WTC11 (cell line): ENCODE results near the gene CASP3. TPM values are rescaled to one million over a fixed set of nuclear protein-coding genes. Genes with fewer than 3 reads are reported as not detected.

Source experiments
- ATAC-seq: fragments of 200-7000 bp; cut with Tn5 transposase; 2 replicates; pipeline ENCODE4 v1.10.0; 2021; ENCODE audit warnings: mild to moderate bottlenecking, moderate library complexity
- Bru-seq: library from RNA; stranded (reverse); fragments of 400-500 nt; gene quantifications from one replicate; lab custom pipeline; 2021; lab: Mats Ljungman, UMichigan
- CTCF ChIA-PET: fragments of 300-600 bp; sonication (Branson Sonifier 250); formaldehyde crosslinking; loops from one replicate; lab custom pipeline; 2021; ENCODE audit warnings: antibody characterized with exemption; lab: Charles Lee
- POLR2A ChIA-PET: fragments of 350-600 bp; sonication (Branson Sonifier 250); formaldehyde crosslinking; loops from one replicate; lab custom pipeline; 2021; ENCODE audit warnings: antibody characterized with exemption; lab: Charles Lee
- DNase-seq: peaks from one replicate; pipeline ENCODE4 v3.0.0; 2021; ENCODE audit warnings: low spot score
- H3K27ac Mint-ChIP-seq: 2 replicates; pipeline ENCODE4 v1.8.0; 2021; ENCODE audit warnings: mixed read lengths
- H3K27me3 Mint-ChIP-seq: 2 replicates; pipeline ENCODE4 v1.8.0; 2021; ENCODE audit warnings: low read depth, mild to moderate bottlenecking, moderate library complexity, mixed read lengths
- H3K36me3 Mint-ChIP-seq: 2 replicates; pipeline ENCODE4 v1.8.0; 2021; ENCODE audit warnings: mixed read lengths
- H3K4me1 Mint-ChIP-seq: 2 replicates; pipeline ENCODE4 v1.8.0; 2022; ENCODE audit warnings: mixed read lengths
- H3K4me3 Mint-ChIP-seq: 2 replicates; pipeline ENCODE4 v1.8.0; 2021; ENCODE audit warnings: mild to moderate bottlenecking, moderate library complexity, mixed read lengths
- H3K9me3 Mint-ChIP-seq: 2 replicates; pipeline ENCODE4 v1.8.0; 2021; ENCODE audit warnings: mixed read lengths
- CREM ChIP-seq: sonication (generic); formaldehyde crosslinking; IDR thresholded peaks from 2 replicates; pipeline ENCODE4 v1.8.1; 2022; ENCODE audit warnings: mild to moderate bottlenecking, missing genetic modification reagents, moderate library complexity
- FOXJ3 ChIP-seq: sonication (generic); formaldehyde crosslinking; IDR thresholded peaks from 2 replicates; pipeline ENCODE4 v1.9.0; 2021; ENCODE audit warnings: missing genetic modification reagents, mild to moderate bottlenecking, borderline replicate concordance
- IRF2 ChIP-seq: sonication (generic); formaldehyde crosslinking; IDR thresholded peaks from 2 replicates; pipeline ENCODE4 v1.8.0; 2022; ENCODE audit warnings: low read depth, missing genetic modification reagents, borderline replicate concordance
- MXD4 ChIP-seq: fragments of 250-450 bp; sonication (Bioruptor Pico); IDR thresholded peaks from 2 replicates; pipeline ENCODE4 v1.8.0; 2021; ENCODE audit warnings: mild to moderate bottlenecking, moderate library complexity, borderline replicate concordance
- PRRX2 ChIP-seq: fragments of 250-450 bp; sonication (Bioruptor Pico); IDR thresholded peaks from 2 replicates; pipeline ENCODE4 v1.8.0; 2021; ENCODE audit warnings: mild to moderate bottlenecking
- SP1 ChIP-seq: sonication (generic); formaldehyde crosslinking; conservative IDR thresholded peaks from 2 replicates; pipeline ENCODE4 v1.8.1; 2022; ENCODE audit warnings: missing genetic modification reagents
- TEAD1 ChIP-seq: sonication (generic); formaldehyde crosslinking; IDR thresholded peaks from 2 replicates; pipeline ENCODE4 v1.8.0; 2022; ENCODE audit warnings: mild to moderate bottlenecking, missing genetic modification reagents
- ZBTB21 ChIP-seq: sonication (generic); formaldehyde crosslinking; IDR thresholded peaks from 2 replicates; pipeline ENCODE4 v1.8.1; 2023; ENCODE audit warnings: mild to moderate bottlenecking, missing genetic modification reagents, borderline replicate concordance
- ZNF232 ChIP-seq: sonication (generic); formaldehyde crosslinking; IDR thresholded peaks from 2 replicates; pipeline ENCODE4 v1.8.0; 2022; ENCODE audit warnings: mild to moderate bottlenecking, missing genetic modification reagents
- ZNF317 ChIP-seq: sonication (generic); formaldehyde crosslinking; IDR thresholded peaks from 2 replicates; pipeline ENCODE4 v1.8.1; 2023; ENCODE audit warnings: low read depth, mild to moderate bottlenecking, moderate library complexity, missing genetic modification reagents, borderline replicate concordance
- long read RNA-seq, 3 experiments: library from RNA in 1 of 3; library from capped mRNA in 1 of 3; library from polyadenylated mRNA in 1 of 3; unstranded in 2 of 3; stranded (forward) in 1 of 3; transcript quantifications; one replicate each; pipeline ENCODE4 v2.0.0, GENCODE V29; 2021
- total RNA-seq: library from RNA; stranded (reverse); gene quantifications from 3 replicates; pipeline ENCODE4 v1.2.3, GENCODE V29; 2021
- TF ChIP-seq, protein P1 (sequence below): fragments of 250-450 bp; sonication (Bioruptor Pico); IDR thresholded peaks from 2 replicates; pipeline ENCODE4 v2.1.2; 2022; ENCODE audit warnings: mild to moderate bottlenecking, moderate library complexity
- TF ChIP-seq, protein P2 (sequence below): sonication (generic); formaldehyde crosslinking; IDR thresholded peaks from 2 replicates; pipeline ENCODE4 v1.8.0; 2022; ENCODE audit warnings: mild to moderate bottlenecking, missing genetic modification reagents
- TF ChIP-seq, protein P3 (sequence below): fragments of 250-450 bp; sonication (Bioruptor Pico); conservative IDR thresholded peaks from 2 replicates; pipeline ENCODE4 v1.9.0; 2021; ENCODE audit warnings: mild to moderate bottlenecking
- TF ChIP-seq, protein P4 (sequence below): fragments of 200-600 bp; IDR thresholded peaks from 2 replicates; pipeline ENCODE4 v1.8.0; 2022; ENCODE audit warnings: antibody characterized with exemption
- TF ChIP-seq, protein P5 (sequence below): sonication (generic); formaldehyde crosslinking; IDR thresholded peaks from 2 replicates; pipeline ENCODE4 v1.8.1; 2023; ENCODE audit warnings: mild to moderate bottlenecking, moderate library complexity, missing genetic modification reagents
- TF ChIP-seq, protein P6 (sequence below): sonication (generic); formaldehyde crosslinking; IDR thresholded peaks from 2 replicates; pipeline ENCODE4 v1.8.1; 2022; ENCODE audit warnings: low read depth, mild to moderate bottlenecking, moderate library complexity, missing genetic modification reagents, borderline replicate concordance
- TF ChIP-seq, protein P7 (sequence below): sonication (generic); formaldehyde crosslinking; conservative IDR thresholded peaks from 2 replicates; pipeline ENCODE4 v1.8.1; 2023; ENCODE audit warnings: mild to moderate bottlenecking, low read depth, missing genetic modification reagents, moderate library complexity

Gene CASP3
- total RNA-seq (54.2 to 78.9 TPM (median 63.2 TPM) in 3 replicates), Bru-seq, nascent RNA (percentile 96 among the genes with signal in this experiment)
- long read RNA-seq, experiment 1, transcript CASP3-203 (6 exons, 677 nt): minor isoform, 19 of 593 reads
- long read RNA-seq, experiment 1, transcript CASP3-206 (7 exons, 2,540 nt): major isoform, 475 of 593 reads
- long read RNA-seq, experiment 1, transcript CASP3-201 (8 exons, 2,673 nt): minor isoform, 29 of 593 reads
- long read RNA-seq, experiment 1, partial matches to known transcripts: 44 of 593 reads
- long read RNA-seq, experiment 1, other reads (novel, unspliced or antisense): 26 of 593 reads
- long read RNA-seq, experiment 2, transcript CASP3-206 (7 exons, 2,540 nt): major isoform, 43 of 101 reads
- long read RNA-seq, experiment 2, transcript CASP3-201 (8 exons, 2,673 nt): minor isoform, 7 of 101 reads
- long read RNA-seq, experiment 2, partial matches to known transcripts: 19 of 101 reads
- long read RNA-seq, experiment 2, other reads (novel, unspliced or antisense): 31 of 101 reads
- long read RNA-seq, experiment 3, transcript CASP3-201 (8 exons, 2,673 nt): minor isoform, 22 of 345 reads
- long read RNA-seq, experiment 3, transcript CASP3-203 (6 exons, 677 nt): minor isoform, 16 of 345 reads
- long read RNA-seq, experiment 3, transcript CASP3-206 (7 exons, 2,540 nt): major isoform, 270 of 345 reads
- long read RNA-seq, experiment 3, partial matches to known transcripts: 26 of 345 reads
- long read RNA-seq, experiment 3, other reads (novel, unspliced or antisense): 8 of 345 reads

DNA sequence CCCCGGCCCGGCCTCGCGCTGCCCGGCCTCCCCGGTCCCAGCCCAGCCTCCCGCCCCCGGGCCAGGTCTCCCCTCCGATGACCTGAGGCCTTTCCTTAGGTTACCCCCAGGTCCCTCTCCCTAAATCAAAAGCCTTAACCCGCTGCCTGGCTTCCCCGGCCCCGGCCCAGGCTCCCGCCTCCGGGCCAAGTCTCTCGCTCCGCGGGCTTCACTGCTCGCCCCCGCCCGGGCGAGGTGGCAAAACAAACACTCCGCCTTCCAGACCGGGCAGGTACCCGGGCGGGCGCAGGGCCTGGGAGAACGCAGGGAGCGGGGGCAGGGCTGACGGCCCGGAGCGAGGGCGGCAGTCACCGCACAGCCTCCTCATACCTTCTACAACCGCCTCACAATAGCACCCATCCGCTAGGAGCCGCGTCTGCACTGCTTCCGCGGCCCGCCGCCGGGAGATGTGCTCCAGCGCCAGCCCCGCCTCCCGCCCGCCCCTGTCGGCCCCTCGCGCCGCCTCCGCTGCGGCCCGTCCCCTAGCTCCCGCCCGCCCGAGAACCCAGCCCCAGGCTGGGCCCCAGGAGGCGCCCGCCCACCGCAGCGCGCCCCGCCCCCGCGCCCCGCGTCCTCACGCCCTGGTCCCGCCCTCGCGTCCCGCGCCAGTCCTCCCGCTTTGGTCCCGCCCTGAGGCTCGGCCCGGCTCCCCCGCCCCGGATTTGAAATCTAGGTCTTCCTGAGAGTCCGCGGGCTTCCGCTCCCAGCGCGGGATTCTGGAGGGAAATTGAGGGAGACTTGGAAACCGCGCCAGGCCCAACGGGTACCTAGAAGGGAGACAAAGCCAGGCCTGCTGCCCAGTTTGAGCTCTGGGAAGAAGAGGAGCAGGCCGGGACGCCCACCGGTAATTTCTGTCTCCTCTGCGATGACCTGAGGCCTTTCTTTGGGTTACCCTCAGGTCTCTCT lies at the start of gene CASP3, which contains the start of gene PRIMPOL:
Gene CASP3, minus strand, starts transcription at position 422 of the 945 bp plus-strand sequence. CDS start 10,994 bp downstream, outside the sequence.
Gene PRIMPOL, plus strand, starts transcription at position 713 of the 945 bp plus-strand sequence. CDS start 7,403 bp downstream, outside the sequence.
- no peaks in the 10 kb centered on the region for H3K9me3 Mint-ChIP-seq
- ChIA-PET CTCF (interaction anchor here (0.6 to 2.2 kb wide), 19 partner anchors 10 to 1389 kb away, joined by 3 to 12 read pairs (median 4); partner anchors contain the start of genes CENPU and IRF2), POLR2A (interaction anchor here (0.6 to 2.8 kb wide), 7 partner anchors 22 to 353 kb away, joined by 3 to 11 read pairs (median 3); partner anchors contain the start of genes CENPU and IRF2)
- H3K36me3 Mint-ChIP-seq: no peaks in the 10 kb centered on the region; the same call in 1 of the 2 replicates
- H3K27me3 Mint-ChIP-seq: no peaks in the 10 kb centered on the region
- ATAC-seq (peak; percentile 90), DNase-seq (peak; percentile 95)
- H3K4me1 Mint-ChIP-seq: peaks cover 67% of the 10 kb centered on the region
- peak within 1 kb of the TSS; percentile 96 for H3K27ac Mint-ChIP-seq
- peak within 1 kb of the TSS; percentile 88 for H3K4me3 Mint-ChIP-seq
- TF ChIP-seq TEAD1 (CRISPR knock-in tag): no peak
- TF ChIP-seq, protein P1, sequence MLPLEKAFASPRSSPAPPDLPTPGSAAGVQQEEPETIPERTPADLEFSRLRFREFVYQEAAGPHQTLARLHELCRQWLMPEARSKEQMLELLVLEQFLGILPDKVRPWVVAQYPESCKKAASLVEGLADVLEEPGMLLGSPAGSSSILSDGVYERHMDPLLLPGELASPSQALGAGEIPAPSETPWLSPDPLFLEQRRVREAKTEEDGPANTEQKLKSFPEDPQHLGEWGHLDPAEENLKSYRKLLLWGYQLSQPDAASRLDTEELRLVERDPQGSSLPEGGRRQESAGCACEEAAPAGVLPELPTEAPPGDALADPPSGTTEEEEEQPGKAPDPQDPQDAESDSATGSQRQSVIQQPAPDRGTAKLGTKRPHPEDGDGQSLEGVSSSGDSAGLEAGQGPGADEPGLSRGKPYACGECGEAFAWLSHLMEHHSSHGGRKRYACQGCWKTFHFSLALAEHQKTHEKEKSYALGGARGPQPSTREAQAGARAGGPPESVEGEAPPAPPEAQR (CRISPR knock-in tag): no peak
- TF ChIP-seq, protein P2, sequence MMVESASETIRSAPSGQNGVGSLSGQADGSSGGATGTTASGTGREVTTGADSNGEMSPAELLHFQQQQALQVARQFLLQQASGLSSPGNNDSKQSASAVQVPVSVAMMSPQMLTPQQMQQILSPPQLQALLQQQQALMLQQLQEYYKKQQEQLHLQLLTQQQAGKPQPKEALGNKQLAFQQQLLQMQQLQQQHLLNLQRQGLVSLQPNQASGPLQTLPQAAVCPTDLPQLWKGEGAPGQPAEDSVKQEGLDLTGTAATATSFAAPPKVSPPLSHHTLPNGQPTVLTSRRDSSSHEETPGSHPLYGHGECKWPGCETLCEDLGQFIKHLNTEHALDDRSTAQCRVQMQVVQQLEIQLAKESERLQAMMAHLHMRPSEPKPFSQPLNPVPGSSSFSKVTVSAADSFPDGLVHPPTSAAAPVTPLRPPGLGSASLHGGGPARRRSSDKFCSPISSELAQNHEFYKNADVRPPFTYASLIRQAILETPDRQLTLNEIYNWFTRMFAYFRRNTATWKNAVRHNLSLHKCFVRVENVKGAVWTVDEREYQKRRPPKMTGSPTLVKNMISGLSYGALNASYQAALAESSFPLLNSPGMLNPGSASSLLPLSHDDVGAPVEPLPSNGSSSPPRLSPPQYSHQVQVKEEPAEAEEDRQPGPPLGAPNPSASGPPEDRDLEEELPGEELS (CRISPR knock-in tag): 0 out of 2 replicates have a peak, but pooled peaks have one; percentile 48
- TF ChIP-seq MXD4 (CRISPR knock-in tag): no peak
- TF ChIP-seq FOXJ3 (CRISPR knock-in tag): no peak
- no peak for TF ChIP-seq ZNF232 (CRISPR knock-in tag)
- peak; percentile 83 for TF ChIP-seq SP1 (CRISPR knock-in tag)
- TF ChIP-seq, protein P3, sequence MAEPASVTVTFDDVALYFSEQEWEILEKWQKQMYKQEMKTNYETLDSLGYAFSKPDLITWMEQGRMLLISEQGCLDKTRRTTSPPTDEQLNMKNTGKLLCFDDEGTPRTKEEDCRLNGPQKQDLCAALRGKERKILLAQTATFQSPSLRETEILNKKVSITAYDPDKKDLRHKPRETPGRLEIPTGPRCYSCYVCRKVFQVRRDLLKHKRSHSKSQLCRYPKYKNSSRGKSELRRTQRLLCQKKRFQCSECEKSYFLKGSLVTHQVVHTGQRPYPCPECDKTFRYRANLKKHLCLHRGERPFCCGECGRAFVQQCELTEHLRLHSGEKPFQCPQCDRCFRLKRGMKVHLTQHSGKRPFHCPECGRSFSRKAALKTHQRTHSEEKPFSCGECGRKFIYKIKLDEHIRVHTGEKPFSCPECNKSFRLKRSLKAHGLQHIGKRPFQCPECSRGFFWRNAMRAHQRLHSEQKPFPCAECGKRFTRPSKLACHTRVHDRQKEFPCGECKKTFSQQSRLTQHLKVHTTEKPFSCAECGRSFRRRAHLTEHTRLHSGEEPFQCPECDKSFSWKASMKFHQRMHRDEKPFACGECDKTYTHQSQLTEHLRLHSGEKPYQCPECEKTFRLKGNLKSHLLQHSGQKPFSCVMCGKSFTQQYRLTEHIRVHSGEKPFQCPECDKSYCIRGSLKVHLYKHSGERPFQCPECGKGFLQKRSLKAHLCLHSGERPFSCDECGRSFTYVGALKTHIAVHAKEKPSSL (CRISPR knock-in tag): no peak
- no peak for TF ChIP-seq IRF2 (CRISPR knock-in tag)
- no peak for TF ChIP-seq ZNF317 (CRISPR knock-in tag)
- TF ChIP-seq, protein P4, sequence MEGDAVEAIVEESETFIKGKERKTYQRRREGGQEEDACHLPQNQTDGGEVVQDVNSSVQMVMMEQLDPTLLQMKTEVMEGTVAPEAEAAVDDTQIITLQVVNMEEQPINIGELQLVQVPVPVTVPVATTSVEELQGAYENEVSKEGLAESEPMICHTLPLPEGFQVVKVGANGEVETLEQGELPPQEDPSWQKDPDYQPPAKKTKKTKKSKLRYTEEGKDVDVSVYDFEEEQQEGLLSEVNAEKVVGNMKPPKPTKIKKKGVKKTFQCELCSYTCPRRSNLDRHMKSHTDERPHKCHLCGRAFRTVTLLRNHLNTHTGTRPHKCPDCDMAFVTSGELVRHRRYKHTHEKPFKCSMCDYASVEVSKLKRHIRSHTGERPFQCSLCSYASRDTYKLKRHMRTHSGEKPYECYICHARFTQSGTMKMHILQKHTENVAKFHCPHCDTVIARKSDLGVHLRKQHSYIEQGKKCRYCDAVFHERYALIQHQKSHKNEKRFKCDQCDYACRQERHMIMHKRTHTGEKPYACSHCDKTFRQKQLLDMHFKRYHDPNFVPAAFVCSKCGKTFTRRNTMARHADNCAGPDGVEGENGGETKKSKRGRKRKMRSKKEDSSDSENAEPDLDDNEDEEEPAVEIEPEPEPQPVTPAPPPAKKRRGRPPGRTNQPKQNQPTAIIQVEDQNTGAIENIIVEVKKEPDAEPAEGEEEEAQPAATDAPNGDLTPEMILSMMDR: no peak
- TF ChIP-seq, protein P5, sequence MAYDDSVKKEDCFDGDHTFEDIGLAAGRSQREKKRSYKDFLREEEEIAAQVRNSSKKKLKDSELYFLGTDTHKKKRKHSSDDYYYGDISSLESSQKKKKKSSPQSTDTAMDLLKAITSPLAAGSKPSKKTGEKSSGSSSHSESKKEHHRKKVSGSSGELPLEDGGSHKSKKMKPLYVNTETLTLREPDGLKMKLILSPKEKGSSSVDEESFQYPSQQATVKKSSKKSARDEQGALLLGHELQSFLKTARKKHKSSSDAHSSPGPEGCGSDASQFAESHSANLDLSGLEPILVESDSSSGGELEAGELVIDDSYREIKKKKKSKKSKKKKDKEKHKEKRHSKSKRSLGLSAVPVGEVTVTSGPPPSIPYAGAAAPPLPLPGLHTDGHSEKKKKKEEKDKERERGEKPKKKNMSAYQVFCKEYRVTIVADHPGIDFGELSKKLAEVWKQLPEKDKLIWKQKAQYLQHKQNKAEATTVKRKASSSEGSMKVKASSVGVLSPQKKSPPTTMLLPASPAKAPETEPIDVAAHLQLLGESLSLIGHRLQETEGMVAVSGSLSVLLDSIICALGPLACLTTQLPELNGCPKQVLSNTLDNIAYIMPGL (CRISPR knock-in tag): 0 out of 2 replicates have a peak, but pooled peaks have one; percentile 64
- TF ChIP-seq, protein P6, sequence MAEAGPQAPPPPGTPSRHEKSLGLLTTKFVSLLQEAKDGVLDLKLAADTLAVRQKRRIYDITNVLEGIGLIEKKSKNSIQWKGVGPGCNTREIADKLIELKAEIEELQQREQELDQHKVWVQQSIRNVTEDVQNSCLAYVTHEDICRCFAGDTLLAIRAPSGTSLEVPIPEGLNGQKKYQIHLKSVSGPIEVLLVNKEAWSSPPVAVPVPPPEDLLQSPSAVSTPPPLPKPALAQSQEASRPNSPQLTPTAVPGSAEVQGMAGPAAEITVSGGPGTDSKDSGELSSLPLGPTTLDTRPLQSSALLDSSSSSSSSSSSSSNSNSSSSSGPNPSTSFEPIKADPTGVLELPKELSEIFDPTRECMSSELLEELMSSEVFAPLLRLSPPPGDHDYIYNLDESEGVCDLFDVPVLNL (CRISPR knock-in tag): no peak
- TF ChIP-seq, protein P7, sequence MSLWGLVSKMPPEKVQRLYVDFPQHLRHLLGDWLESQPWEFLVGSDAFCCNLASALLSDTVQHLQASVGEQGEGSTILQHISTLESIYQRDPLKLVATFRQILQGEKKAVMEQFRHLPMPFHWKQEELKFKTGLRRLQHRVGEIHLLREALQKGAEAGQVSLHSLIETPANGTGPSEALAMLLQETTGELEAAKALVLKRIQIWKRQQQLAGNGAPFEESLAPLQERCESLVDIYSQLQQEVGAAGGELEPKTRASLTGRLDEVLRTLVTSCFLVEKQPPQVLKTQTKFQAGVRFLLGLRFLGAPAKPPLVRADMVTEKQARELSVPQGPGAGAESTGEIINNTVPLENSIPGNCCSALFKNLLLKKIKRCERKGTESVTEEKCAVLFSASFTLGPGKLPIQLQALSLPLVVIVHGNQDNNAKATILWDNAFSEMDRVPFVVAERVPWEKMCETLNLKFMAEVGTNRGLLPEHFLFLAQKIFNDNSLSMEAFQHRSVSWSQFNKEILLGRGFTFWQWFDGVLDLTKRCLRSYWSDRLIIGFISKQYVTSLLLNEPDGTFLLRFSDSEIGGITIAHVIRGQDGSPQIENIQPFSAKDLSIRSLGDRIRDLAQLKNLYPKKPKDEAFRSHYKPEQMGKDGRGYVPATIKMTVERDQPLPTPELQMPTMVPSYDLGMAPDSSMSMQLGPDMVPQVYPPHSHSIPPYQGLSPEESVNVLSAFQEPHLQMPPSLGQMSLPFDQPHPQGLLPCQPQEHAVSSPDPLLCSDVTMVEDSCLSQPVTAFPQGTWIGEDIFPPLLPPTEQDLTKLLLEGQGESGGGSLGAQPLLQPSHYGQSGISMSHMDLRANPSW: no peak
- TF ChIP-seq CREM (CRISPR knock-in tag): no peak
- TF ChIP-seq ZBTB21 (CRISPR knock-in tag): no peak
- TF ChIP-seq PRRX2 (CRISPR knock-in tag): no peak
